GM18873 (cell line): ENCODE measurements around the gene GINM1.

ENCODE experiments used
- ATAC-seq: cut with Tn5 transposase; IDR thresholded peaks from one replicate; pipeline ENCODE4 v1.9.1; 2021; ENCODE audit warnings: mild to moderate bottlenecking, moderate library complexity, moderate number of reproducible peaks; ENCODE audit not compliant: unreplicated experiment, low FRiP score

The GINM1 gene, protein sequence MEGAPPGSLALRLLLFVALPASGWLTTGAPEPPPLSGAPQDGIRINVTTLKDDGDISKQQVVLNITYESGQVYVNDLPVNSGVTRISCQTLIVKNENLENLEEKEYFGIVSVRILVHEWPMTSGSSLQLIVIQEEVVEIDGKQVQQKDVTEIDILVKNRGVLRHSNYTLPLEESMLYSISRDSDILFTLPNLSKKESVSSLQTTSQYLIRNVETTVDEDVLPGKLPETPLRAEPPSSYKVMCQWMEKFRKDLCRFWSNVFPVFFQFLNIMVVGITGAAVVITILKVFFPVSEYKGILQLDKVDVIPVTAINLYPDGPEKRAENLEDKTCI

DNA sequence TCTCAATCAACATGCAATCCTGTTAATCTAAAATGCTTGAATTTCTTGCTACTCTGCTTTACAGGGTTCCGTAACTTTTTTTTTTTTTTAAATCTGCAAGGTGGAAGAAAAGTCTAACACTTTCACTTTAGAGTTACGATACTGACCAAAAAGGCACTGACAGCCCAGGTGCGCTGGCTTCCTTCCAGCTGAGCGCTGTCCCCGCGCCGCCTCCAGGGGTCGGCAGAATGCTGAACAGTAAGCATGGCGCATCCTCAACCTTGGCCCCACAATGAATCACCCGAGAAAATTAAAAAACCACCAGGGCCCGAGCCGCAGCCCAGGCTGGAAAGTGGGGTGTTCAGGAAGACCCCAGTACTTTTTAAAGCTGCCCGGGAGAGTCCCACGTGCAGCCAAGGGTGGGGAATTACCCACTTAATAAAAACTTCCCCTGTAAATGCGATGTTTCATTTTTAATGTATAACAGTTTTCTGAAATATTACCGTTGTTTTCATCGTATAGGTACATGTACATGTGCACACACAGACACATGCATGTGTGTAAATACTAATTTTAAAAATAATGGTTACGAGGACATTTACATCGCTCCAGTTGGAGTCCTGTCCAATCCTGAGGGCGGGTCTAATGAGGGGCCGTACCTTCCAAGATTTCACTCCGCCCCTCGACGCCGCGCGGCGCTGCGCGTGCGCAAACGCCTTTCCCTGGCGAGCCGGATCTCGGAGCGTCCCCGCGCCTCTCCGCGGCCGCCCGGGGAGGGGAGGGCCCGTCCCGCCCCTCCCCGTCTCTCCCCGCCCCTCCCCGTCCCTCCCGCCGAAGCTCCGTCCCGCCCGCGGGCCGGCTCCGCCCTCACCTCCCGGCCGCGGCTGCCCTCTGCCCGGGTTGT lies at the start of gene GINM1:
Gene GINM1, plus strand, starts transcription at position 849 of the 883 bp plus-strand sequence. CDS start 40 bp downstream, outside the sequence.
- ATAC-seq = peak; percentile 82

DNA sequence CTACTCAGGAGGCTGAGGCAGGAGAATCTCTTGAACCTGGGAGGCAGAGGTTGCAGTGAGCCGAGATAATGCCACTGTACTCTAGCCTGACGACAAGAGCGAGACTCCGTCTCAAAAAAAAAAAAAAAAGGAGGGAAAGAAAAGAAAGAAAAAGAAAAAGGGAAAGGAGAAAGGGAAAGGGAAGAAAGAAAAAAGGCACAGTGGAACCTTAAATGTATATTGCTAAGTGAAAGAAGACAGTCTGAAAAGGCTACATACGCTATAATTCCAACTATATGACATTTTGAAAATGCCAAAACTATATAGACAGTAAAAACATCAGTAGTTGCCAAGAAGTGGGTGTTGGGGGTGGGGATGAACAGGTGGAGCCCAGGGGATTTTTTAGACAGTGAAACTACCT lies 36.5 kb upstream of the GINM1 start:
- ATAC-seq = no peak

DNA sequence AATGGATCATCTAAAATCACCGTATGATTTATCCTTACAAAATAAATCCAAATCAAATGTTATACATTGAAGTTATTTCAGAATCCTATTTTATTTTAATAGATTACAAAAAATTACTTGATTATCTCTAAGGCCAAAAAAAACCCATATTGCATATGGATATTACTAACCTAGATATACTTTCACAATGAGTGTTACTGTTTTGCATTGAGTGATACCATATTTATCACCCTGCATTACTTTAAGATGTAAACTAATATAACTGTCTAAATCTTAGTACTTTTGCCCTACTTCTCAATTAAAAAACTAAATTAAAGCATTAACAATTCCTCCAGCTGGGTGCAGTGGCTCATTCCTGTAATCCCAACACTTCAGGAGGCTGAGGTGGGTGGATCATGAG lies 31.4 kb upstream of the GINM1 start:
- ATAC-seq = no peak

DNA sequence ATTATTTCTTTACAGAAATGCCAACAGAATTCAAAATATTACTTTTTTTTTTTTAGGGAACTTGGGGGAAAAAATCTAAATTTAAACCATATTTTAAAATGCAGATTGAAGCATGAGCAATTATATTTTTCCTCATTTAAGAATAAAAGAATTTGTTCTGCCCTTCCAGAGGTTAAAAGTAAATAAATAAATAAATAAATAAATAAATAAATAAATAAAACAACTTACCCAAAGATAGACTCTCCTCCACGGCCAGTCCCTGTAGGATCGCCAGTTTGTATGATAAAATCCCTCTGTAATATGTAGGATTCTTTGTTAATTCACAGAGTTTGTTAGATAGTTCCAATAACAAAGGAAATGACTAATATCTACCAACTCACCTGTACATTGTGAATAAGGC lies 25.0 kb upstream of the GINM1 start:
- ATAC-seq = no peak

DNA sequence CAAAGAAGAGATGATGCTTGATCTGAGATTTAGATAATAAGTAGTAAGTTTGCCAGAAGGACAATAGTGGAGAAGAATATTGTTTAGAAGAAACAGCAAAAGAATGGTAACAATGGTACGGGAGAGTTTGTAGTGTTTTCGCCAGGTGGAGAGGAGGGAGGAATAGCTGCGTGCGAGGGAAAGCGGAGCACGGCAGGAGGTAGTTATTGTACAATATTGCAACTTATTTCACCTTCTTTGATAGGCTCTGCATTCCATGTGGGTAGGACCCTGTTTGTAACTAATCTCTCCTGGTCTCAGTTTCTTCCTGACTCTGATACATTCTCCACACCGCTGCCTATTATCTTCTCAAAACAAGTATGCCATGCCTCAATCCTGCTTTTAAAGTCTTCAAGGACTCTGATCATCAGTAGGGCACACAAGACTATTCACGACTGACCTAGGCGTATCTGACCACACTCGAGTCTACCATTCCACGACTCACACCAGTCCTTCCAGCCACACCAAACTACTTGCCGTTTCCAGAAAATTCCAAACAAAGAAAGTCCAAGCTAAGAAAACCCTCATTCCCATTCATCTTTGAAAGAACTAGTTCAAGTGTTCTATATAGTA lies 21.4 kb upstream of the GINM1 start:
- no peak for ATAC-seq

DNA sequence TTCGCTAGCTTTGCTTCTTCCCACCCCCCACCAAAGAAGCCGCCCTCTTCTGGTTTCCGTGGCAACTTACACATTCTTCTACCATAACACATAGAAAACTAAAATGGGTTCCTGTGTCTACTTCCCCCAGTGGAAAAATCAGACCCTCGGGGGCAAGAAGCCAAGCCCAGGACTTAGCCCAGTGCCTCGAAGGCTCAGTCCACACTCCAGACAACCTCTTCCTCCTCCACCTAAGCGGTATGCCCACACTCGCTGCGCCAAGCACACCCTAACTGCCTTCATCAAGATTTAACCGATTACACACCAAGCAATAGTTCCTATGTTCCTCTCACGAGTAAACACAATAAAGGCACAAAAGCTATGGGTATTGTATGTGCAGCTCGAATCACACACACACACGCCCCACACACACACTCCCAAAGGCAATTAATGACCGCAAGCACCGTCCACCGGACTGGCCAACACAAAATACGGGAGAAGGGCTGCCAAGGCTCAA lies 20.9 kb upstream of the GINM1 start:
- no peak for ATAC-seq

DNA sequence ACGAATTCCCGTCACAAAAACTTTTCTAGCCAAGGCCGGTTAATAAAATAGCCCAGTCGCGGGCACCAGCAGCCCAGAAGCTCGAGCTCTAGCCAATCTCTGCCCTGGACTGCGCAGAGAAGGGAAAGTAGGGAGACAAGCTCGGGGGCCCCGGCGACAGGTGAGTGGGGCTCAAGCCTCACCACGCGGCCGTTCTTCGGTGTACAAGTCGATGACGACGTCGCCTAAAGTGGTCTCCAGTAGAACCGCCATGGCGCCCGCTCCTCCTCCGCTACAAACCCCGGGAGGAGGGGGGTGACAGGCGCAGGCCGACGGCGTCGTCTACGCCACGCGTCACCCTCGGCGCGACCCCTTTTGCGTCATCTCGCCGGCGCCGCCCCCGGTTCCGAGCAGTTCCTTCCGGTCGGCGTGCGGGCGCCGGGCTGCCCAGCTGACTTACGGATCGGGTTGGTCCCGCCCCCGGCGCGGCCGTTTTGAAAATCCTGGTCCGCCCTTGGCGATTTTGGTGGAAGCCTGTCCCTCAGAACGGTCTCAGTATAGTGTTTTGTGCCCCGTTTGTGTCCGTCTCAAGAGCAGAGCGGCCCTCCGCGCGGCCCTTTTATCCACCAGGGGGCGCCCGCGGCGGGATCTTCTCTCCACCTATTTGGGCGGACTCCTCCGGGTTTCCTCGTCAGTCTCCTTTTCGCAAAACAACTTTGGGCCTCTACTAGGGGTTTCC lies 20.3 kb upstream of the GINM1 start, which contains the start of gene PPIL4:
Gene PPIL4, minus strand, starts transcription at position 290 of the 718 bp plus-strand sequence. Its CDS starts 38 bp downstream, at position 252.
- ATAC-seq = peak; percentile 82

DNA sequence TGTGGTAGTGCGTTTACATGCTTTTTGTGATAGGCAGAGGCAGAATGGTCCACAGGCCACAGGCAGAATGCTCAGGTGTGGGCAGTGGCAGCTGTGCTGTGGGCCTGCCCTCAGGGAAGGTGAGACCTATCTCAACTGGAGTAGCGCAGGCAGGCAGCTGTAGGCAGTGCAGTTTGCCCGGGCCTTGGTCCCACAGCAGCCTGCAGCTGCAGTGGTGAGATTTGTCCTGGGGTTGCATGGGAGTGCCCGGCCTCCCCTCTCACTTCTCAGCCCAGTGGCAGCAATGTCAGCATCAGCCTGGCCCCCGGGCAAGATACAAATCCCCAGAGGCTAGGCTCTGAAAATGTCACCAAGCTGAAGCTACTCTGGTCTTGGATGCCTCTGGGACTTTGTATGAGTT lies 14.3 kb upstream of the GINM1 start:
- no peak for ATAC-seq

DNA sequence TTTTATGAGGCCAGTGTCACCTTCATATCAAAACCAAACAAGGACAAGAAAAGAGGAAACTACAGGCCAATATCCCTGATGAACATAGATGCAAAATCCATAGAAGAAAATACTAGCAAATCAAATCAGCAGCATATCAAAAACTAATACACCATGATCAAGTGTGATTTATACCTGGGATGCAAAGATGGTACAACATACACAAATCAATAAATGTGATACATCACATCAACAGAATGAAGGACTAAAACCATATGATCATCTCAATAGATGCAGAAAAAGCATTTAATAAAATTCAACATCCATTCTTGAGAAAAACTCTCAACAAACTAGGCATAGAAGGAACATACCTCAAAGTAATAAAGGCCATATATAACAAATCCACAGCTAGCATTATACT lies 8.1 kb upstream of the GINM1 start:
- no peak for ATAC-seq

DNA sequence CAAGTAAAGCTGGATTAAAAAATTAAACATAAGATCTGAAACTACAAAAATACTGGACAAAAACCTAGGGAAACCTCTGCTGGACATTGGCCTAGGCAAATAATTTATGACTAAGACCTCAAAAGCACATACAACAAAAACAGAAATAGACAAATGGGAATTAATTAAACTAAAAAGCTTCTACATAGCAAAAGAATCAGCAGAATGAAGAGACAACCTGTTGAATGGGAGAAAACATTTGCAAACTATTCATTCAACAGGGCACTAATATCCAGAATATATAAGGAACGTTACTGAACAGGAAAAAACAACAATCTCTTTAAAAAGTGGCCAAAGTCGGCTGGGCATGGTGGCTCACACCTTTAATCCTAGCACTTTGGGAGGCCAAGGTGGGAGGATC lies 6.8 kb upstream of the GINM1 start:
- no peak for ATAC-seq

DNA sequence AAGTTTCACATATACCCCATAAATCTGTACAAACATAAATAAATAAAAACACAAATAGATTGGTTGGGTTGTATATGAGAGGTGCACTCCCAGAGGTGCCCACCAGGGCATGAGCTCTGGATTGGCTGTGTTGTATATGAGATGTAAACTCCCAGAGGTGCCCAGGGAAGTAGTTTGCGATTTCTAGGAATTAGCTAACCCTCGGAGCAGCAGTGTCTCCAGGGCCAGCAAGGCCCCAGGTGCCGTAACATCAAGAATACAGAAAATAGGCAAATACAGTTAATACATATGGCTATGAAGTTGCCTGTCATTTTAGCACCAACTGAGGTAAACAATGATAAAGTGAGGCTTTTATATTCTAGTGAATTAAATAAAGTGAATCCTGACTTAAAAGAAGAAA lies 5.4 kb upstream of the GINM1 start:
- ATAC-seq = no peak

DNA sequence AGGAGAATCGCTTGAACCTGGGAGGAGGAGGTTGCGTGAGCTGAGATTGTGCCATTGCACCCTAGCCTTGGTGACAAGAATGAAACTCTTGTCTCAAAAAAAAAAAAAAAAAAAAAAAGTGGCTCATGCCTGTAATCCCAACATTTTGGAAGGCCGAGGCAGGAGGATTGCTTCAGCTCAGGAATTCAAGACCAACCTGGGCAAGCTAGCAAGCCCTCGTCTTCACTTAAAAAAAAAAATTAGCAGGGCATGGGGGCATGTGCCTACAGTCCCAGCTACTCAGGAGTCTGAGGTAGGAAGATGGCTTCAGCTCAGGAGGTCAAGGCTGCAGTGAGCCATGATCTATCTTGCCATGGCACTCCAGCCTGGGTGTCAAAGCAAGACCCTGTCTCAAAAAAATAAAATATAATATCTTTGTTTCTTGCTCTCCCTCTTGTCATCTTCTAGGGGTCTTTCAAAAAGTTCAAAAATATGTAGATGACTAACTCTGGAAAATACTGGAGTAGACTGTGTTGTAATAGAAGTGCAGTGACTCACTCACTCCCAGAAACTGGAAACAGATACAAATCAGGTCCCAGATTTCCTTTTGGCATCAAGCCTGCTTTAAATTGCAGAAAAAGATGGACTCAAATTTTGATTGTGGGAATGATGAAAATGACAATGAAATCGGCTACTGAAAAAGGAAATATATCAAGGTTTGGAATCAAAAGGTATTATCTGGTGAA lies 2.8 kb upstream of the GINM1 start:
- no peak for ATAC-seq

DNA sequence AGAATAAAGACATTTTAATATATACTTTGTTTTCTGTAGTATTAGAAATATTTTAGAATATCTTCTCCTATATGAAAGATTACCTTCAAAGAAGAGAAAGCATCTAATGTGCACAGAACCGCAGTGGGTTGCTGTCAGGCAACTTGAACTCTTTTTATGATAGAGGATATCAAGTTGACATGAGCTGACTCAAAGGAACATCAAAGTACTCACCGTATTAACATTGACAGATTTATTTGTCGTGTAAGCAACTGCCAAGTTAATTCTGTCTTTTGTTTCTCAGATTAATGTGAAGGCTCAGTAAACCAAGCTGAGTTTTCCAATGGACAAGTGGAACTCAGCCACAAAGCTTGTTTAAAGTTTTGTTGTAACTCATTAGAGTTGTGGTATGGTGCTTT lies 2.2 kb upstream of the GINM1 start:
- ATAC-seq = no peak

DNA sequence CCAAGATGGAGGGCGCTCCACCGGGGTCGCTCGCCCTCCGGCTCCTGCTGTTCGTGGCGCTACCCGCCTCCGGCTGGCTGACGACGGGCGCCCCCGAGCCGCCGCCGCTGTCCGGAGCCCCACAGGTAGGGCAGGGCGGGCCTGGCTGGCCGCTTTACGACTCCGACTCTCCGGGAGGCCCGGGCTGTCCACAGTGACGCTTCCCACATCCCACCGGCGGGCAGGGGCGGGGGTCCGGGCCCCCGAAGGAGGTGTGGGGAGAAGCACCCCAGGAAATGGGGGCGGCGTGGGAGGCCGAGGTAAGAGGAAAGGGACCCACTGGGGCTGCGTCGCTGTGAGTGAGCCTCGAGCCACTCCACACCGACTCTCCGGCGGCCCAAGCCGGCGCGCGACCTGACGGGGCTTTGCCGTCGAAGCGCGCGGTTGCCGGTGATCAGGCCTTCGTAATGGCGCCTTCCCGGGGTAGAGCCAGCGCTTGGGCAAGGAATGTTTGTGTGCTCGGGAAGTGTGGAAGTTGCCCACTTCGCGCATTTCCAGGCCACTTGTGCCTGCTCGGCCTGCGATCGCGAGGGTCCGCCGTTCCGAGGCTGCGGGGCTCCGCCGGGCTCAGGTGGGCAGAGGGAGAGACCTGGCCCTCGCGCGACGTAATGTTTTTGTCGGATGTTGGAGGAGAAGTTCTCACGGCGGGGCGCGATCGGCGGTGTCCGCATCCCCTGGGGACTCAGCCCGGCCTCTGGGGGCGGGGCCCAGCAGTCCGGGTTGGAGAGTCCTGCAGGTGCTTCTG lies 427 bp downstream of the GINM1 start:
- no peak for ATAC-seq

DNA sequence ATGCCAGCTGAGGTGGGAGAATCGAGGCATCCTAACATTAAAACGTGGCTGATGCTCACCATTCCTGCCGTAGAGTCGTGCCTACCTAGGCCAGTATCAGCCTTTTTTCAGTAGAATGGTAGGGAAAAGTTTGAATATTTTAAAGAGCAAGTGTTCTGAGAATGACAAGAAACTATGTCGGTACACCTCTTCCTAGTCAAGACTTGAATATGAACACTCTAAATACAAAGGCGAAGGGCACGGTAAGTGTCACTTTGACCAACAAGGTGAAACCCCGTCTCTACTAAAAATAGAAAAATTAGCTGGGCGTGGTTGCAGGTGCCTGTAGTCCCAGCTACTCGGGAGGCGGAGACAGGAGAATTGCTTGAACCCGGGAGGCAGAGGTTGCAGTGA lies 1.0 kb downstream of the GINM1 start:
- ATAC-seq = no peak

DNA sequence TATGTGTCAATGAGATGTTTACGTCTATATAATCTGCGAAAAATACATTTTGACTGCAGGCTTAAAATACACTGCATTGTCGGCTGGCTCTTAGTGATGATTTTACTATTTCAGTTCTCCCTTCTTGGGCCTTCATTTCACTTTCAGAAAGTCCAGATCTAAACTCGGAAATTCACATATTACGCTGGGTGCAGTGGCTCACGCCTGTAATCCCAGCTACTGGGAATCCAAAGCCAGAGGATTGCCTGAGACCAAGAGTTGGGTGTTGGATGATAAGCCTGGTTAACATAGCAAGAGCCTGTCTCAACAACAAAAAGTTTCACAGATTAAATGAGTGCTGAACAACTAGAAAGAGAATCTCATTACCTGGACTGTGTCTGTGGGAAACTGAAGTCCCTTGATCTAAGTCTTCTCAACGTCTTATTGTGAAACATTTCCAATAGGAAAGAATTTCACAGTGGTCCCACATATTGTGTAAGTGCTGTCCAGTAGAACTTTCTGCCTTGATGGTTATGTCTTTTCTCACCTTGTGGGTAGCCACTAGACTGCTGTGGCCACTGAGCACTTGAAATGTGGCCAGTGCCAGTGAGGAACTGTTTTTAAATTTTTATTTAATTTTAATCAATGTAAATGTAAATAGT lies 1.9 kb downstream of the GINM1 start:
- no peak for ATAC-seq

DNA sequence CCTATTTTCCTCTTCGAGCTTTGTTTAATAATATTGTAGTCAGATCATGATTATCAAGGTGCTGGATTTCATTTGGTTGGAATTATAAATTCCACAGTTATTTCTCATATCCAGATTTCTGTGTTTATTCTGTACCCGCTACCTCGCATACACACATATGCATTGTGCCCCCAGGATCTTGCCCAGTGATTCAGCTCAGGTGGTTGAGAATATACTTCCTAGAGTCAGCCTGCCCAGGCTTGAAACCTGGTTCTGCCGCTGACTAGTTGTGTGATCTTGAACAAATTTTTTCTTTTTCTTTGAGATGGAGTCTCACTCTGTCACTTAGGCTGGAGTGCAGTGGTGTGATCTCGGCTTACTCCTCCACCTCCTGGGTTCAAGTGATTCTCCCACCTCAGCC lies 14.7 kb downstream of the GINM1 start:
- ATAC-seq = no peak

DNA sequence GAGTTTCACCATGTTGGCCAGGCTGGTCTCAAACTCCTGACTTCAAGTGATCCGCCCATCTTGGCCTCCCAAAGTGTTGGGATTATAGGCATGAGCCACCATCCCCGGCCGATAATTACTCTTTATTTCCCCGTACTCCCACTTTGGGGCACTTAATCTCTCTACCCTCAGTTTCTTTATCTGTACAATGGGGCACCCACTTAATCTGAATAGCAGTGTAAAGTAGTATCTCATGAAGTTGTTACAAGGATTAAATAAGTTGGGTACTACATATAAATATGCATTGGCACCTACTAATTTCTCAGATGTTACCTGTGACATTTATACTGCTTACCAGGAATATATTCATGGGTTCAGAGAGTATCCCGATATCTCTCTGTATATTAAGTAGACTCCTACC lies 15.2 kb downstream of the GINM1 start:
- no peak for ATAC-seq

DNA sequence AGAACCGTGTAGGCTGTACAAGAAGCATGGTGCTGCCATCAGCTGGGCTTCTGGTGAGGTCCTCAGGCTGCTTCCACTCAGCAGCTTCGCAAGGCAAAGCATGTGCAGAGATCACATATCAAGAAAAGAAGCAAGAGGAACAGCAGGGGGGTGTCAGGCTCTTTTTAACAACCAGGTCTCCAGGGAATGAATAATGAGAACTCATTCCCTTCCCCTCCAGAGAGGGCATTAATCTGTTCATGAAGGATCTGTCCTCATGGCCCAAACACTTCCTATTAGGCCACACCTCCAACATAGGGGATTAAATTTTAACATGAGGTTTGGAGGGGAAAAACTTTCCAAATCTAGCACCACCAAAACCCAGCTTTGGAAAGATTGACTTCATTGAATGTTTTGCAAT lies 20.0 kb downstream of the GINM1 start:
- no peak for ATAC-seq
